Fibroblast of the aortic adventitia (primary cell): ENCODE measurements around the gene CCT6B. TPM values are rescaled to one million over a fixed set of nuclear protein-coding genes. Genes with fewer than 3 reads are reported as not detected.
"Not testable (repeated sequence)": the region's sequence is repeated elsewhere in the genome, so short reads cannot be mapped to it uniquely, and the experiment has no call there.

Experiments
- DNase-seq: peaks from one replicate; pipeline ENCODE4 v3.0.0-alpha.2; 2010; ENCODE audit warnings: low read depth
- H3K4me3 ChIP-seq: 2 replicates; pipeline ENCODE4 v1.5.1; 2011; ENCODE audit warnings: low read depth, mild to moderate bottlenecking, control low read depth, low read length, moderate library complexity
- CTCF ChIP-seq: IDR thresholded peaks from 2 replicates; pipeline ENCODE4 v1.5.1; 2011; ENCODE audit warnings: mild to moderate bottlenecking, low read length, control low read depth, inconsistent platforms; ENCODE audit not compliant: insufficient read depth
- total RNA-seq: library from RNA; depleted of rRNA; stranded (reverse); fragments of >200 nt; gene quantifications from 2 replicates; pipeline ENCODE4 v1.2.3, GENCODE V29; 2012; ENCODE audit warnings: low replicate concordance

The CCT6B gene
- total RNA-seq, 1 donor, result 3.2 TPM

- no peak for DNase-seq
- no peak for TF ChIP-seq CTCF
- no peak overlapping the region for H3K4me3 ChIP-seq
Measured at GRCh38 chr17:34958438-34958837, 2.8 kb downstream of the CCT6B start.

DNA sequence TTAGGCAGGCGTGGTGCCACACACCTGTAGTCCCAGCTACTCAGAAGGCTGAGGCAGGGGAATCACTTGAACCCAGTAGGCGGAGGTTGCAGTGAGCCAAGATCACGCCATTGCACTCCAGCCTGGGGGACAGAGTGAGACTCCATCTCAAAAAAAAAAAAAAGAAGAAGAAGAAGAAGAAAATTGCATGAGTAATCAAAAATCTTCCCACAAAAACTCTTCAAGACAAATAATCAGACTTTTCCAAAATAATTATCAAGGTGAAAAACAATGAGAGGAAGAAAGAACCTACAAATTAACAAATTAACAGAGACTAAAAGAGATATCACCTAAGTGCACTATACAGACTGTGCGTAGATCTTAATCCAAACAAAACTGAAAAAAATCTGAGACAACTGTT is 10.5 kb downstream of the CCT6B start:
- H3K4me3 ChIP-seq, DNase-seq: not testable (repeated sequence)

DNA sequence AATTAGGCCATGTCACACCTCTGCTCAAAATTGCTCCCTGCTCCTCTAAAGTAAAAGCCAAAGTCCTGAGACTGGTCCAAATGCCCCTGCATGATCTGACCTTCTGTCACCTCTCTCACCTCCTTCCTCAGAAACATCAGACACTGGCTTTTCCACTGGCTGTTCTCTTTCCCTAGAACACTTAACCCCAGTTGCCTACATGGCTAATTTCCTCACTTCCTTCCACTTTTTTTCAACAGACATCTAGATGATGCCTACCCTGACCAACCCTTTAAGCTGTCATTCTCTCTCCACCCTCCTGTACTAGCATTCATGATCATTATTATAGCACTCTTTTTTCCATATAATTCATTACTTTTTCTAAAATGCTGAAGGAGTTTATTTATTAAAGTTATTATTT is 31.0 kb downstream of the CCT6B start:
- DNase-seq, result no peak
- TF ChIP-seq CTCF, result no peak
- no peak overlapping the region for H3K4me3 ChIP-seq

DNA sequence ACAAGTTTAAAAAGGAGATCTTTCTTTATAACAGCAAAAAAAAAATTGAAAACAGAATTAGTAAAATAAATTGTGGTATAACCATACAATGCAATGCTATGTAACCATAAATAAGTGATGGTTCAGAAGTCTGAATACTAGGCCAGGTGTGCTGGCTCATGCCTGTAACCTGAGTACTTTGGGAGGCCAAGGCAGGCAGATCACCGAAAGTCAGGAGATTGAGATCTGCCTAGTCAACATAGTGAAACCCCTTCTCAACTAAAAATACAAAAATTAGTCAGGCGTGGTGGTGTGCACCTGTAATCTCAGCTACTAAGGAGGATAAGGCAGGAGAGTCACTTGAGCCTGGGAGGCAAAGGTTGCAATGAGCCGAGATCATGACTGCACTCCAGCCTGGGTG is 34.6 kb downstream of the CCT6B start:
- no peak overlapping the region for H3K4me3 ChIP-seq
- TF ChIP-seq CTCF, result no peak
- DNase-seq, result no peak

GRCh38 chr17:34920676-34921075 is 40.6 kb downstream of the CCT6B start:
- DNase-seq, result no peak
- TF ChIP-seq CTCF, result no peak
- no peak overlapping the region for H3K4me3 ChIP-seq

DNA sequence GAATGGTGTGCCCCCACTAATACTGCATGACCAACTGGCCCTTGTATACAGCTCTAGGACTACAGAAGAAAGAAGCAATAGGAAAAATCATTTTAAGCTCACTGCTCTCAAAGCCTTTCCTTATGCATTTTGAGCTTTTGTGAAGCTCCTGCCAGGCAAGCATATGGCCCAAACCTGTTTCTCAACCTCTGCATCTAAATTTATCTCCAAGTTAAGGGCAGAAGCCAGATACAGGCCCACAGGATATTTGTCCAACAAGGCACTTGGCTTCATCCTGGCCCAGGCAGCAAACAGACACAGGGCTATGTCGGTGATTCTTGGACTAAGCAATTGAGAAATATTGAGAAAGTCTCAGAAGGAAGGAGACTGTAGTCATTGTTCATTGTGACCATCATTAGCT is 43.9 kb downstream of the CCT6B start:
- H3K4me3 ChIP-seq, result no peak overlapping the region
- no peak for DNase-seq
- no peak for TF ChIP-seq CTCF

DNA sequence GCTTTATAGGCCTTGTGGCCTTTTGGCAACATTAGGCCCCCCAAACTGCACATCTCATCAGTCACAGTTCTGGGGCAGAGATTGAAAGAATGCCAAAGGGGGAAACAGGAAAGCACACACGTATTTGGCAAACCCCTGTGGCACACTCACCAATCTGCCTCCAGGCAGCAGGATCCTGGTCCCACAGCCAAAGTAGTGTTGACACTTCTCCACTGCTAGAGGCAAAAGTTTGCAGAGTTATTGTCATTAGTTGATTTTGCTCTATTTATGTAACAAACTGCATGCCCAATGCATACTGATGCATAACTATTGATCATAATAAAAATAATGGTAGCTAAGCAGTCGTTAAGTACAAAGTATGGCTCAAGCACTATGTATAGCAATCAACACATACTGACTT is 45.1 kb downstream of the CCT6B start:
- TF ChIP-seq CTCF, result no peak
- no peak overlapping the region for H3K4me3 ChIP-seq
- DNase-seq, result no peak
